Stimulated activated CD4-positive, alpha-beta T cell treated with anti-CD3 and anti-CD28 coated beads, Interleukin-4, amount 100 ng/mL, for 1 hour (primary cell): Measurements from ENCODE around the gene PPP6R3.
"Not testable (repeated sequence)": the region's sequence is repeated elsewhere in the genome, so short reads cannot be mapped to it uniquely, and the experiment has no call there.

Experiments
- DNase-seq: peaks from one replicate; pipeline ENCODE4 v3.0.0-alpha.2; 2020

The PPP6R3 gene

GRCh38 chr11:68531129-68531693 lies 70.7 kb downstream of the PPP6R3 start:
- no peak for DNase-seq

GRCh38 chr11:68532727-68533369 lies 72.3 kb downstream of the PPP6R3 start:
- no peak for DNase-seq

GRCh38 chr11:68533945-68534344 lies 73.4 kb downstream of the PPP6R3 start:
- no peak for DNase-seq

DNA sequence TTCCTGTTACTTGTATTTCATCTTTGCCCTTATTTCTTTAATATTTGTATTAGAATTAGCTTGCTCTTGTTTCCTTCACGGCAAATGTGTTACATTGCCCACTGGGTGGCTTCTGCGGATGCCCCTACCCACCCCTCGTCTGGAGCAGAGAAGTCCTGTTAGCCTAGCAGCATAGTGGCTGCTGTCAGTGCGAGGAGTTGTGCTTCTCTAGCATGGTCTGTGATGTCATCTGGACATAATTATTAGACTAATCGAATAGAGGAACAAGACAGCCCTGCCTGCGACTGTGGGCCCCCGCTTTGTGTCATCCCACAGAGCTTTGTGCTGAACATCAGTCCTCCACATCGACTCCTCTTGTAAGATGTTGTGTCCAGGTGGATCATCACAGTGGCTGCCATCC lies 74.5 kb downstream of the PPP6R3 start:
- no peak for DNase-seq

- DNase-seq: no peak
These were observed 76.2 kb downstream of the PPP6R3 start for GRCh38 chr11:68536706-68537105.

DNA sequence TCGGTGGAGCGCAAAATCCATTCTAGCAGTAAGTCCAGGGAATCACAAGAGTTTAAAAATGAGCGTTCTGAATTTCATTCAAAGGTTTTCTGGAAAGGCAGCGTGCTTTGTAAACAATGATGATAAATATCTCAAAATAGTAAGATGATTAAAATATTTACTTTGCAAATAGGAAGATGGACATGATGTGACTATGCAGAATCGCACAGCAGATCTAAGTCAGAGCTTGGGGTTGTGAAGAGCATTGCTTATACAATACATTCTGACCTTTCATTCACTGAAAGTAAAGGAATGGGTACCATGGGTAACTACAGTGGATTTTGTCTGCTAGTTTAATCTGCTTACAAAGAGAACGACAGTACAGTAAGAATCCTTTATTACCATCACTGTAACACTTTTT lies 77.5 kb downstream of the PPP6R3 start:
- no peak for DNase-seq

DNA sequence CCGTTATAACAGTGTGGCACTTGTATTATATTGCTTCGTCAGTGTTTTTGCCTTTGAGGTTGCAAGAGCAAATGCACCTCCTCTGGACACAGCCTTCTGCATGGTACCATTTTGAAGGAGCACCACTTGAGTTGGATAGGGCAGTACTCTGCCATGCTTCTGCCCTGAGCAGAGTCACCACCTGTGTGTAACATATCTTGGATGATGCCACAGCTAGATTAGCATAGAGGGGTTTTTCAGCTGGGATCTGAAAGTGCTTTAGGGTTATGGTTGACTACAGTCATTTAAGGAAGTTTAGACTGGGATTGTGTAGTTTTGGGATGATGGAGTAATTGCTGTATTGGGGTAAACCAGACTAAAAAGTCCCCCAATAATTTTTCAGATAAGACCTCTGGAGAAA lies 78.8 kb downstream of the PPP6R3 start:
- no peak for DNase-seq

- DNase-seq: not testable (repeated sequence)
These were observed 80.0 kb downstream of the PPP6R3 start for GRCh38 chr11:68540504-68540903.

GRCh38 chr11:68541116-68541515 lies 80.6 kb downstream of the PPP6R3 start:
- no peak for DNase-seq

DNA sequence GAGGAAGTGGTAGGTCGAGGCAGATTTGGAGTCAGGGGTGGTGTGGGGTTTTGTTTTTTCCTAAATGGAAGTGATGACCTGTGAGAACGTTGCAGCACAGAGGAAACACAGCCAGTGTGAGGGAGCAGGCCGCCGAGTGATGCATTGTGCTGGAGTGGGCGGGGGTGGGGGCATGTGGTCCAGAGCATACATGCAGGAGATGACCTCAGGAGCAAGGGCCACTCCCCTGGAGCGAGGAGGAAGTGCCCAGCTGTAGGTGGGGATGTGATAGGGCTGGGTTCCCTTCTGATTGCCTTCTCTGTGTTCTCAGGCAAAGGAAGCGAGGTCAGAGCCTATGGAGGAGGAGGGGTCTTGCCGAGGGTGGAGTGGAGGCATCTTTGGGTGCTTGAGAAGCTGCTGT lies 81.4 kb downstream of the PPP6R3 start:
- DNase-seq: no peak

DNA sequence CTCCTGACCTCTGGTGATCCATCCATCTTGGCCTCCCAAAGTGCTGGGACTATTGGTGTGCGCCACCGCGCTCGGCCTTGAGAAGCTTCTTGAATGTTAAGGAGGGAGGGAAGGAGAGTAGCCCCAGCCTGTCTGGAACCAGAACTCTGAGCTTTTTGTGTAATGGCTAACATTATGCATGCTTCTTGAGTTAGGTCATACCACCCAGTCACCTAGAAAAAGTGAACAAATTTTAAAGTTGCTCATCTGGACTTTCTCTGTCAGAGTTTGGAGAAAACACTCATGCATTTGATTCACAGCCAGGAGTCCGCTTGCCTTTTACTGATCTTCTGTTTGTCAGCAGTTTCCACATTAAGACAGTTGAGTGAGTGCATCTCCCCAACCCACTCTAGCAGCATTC lies 82.1 kb downstream of the PPP6R3 start:
- no peak for DNase-seq

DNA sequence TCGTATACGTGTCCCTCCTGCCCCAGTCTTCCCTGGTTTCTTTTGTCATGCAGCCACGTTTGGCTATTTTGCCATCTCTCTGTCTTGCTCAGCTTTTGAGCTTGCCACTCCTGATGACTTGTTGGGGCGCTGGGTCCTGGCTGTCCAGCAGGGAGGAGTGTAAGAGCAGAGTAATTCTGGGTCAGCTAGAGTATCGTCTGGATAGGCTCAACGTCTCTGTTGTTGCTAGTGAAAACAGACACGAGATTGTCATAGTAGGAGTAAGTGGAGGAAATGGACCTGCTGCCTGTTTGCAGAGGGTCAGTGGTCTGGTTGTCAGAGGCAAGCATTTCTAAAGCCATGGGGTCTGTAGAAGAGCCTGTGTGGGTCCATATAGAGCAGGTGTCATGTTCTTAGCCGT lies 83.0 kb downstream of the PPP6R3 start:
- DNase-seq: no peak

GRCh38 chr11:68545347-68545746 lies 84.8 kb downstream of the PPP6R3 start:
- DNase-seq: no peak

DNA sequence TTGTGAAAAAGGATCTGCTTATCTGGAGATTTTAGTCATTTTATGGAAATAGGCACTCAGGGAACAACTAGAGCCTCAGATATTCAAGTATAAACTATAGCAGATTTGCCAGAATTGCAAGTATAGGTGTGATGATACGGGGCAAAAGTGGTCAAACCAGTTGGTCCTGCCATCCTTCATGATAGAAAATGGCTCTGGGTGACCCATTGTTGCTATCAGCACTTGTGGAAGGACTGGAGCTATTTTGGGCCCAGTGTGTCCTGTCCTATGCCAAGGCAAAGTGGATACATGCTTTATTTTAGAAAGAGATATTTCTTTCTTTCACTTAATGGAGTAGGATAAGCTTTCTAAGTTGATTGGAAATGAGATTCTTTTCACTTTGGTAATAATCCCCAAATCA lies 85.2 kb downstream of the PPP6R3 start:
- DNase-seq: no peak

GRCh38 chr11:68546555-68546954 lies 86.0 kb downstream of the PPP6R3 start:
- no peak for DNase-seq

- no peak for DNase-seq
These were observed 89.4 kb downstream of the PPP6R3 start for GRCh38 chr11:68549789-68550484.

DNA sequence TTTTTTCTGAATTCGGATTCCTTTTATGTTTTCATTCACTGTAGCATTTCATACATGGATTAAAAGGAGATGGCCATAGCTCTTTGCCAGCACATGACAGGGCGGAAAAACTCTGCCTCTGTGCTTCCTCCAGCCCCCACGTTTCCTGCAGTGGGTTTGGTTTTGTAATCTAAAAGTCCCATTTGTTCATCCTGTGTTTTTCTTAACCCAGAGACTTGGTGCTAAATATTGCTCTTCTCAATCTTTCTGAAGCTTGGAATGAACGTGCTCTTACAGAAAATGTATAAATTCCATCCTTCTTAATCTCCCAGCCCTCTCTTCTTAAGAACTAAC lies 89.9 kb downstream of the PPP6R3 start:
- DNase-seq: peak; percentile 31

GRCh38 chr11:68551223-68551622 lies 90.7 kb downstream of the PPP6R3 start:
- no peak for DNase-seq

GRCh38 chr11:68551777-68552176 lies 91.2 kb downstream of the PPP6R3 start:
- no peak for DNase-seq

GRCh38 chr11:68552542-68552941 lies 92.0 kb downstream of the PPP6R3 start:
- DNase-seq: no peak

DNA sequence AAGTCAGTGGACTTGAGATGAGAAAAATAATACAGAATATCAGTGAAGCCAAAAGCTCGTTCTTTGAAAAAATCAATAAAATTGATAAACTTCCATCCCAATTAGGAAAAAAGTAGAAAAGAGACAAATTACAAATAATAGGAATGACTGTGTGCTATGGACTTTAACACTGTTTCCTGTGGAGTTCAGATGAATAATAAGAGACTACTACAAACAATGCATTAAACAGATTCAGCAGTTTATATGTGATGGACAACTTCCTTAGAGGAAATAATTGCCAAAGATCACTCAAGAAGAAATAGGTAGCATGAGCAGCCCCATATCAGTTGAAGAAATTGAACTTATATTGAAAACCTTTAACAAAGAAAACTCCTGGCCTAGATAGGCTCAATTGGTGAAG lies 99.7 kb downstream of the PPP6R3 start:
- no peak for DNase-seq

GRCh38 chr11:68563454-68563853 lies 102.9 kb downstream of the PPP6R3 start:
- no peak for DNase-seq

DNA sequence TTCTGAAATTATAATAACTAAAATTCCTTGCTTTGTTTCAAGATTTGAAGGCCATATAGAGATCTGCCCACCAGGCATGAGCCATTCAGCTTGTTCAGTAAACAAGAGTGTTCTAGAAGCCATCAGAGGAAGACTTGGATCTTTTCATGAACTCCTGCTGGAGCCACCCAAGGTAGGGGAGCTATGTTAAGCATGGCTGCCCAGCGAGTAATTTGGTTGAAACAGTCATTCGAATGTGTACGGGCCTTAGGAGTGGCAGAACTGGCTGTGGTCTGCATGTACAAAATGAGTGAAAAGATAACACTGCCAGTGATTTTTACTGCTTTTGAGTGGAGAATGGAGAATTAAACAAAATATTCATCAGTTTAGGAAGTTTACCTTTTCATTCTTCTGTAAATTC lies 103.7 kb downstream of the PPP6R3 start:
- DNase-seq: no peak

- DNase-seq: no peak
These were observed 105.2 kb downstream of the PPP6R3 start for GRCh38 chr11:68565768-68566167.

- DNase-seq: no peak
These were observed 107.0 kb downstream of the PPP6R3 start for GRCh38 chr11:68567553-68567952.
